ENCODE results near the gene MSANTD3.

Gene MSANTD3

DNA sequence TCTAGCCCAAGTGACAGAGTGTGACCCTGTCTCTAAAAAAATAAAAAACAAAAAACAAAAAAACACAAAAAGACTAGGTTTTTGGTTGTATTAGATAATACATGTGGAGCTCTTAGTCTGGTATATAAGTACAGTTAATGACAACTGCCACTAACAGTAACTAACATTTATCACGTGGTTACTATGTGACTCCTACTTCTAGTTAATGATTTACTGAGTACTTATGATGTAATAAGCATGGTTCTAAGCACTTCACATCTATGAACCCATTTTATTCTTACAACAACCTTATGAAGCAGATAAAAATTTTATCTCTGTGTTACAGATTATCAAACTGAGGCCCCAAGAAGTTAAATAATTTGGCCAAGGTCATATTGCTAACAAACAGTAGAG lies 39.9 kb downstream of the MSANTD3 start:
- no peak for DNase-seq

DNA sequence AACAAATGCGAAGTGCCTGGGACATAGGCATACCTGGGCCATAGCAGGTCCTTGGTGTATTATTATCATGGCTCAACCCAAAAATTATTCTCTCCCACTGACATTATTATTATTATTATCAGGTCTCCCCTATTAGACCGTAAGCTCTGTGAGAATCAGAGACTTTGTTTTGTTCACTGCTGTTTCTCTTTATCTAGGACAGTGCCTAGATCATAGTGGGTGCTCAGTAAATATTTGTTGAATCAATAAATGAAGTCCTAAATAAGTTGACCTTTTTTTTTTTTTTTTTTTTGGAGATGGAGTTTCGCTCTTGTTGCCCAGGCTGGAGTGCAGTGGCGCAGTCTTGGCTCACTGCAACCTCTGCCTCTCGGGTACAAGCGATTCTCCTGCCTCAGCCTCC lies 41.1 kb downstream of the MSANTD3 start:
- no peak for DNase-seq

DNA sequence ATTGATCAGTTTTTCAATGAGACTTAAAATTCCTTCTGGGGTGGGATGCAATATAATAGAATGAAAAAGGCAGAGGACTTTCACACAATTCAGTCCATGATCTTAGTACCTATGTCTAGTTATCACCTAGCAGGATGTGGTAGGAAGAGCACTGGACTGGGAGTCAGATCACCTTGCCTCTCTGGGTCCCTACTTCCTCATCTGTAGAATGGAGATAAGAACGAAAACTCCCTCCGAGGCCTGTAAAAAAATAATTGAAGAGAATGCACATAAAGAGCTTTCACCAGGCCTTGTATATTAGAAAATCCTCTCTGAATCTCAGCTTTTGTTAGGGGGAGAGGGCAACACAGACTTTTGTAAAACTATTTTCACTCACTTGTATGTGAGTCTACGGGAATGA lies 45.3 kb downstream of the MSANTD3 start:
- no peak for DNase-seq

DNA sequence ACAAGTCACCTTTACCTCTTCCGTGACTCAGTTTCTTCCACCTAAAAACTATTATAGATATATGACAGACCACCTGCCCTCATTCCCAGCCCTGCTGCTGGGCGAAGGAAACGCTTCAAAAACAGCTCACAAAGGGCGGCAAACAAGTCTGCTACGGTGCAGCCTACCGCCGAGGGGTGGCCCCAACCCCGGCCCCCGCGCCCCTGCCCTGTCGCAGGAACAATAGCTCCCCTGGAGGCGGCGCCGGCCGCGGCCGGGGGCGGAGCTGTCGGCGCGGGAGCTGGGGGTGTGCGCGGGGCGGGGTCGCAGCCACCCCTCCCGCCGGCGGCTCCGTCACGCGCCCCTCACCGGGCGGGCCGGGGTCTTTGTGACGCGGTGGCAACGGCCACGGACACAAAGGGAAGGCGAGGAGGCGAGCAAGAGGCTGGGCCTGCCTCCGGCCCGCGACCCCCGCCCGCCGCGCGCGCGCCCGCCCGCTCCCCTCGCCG lies 45.9 kb downstream of the MSANTD3 start, which contains the start of gene TMEFF1:
TSS of gene TMEFF1 (plus strand) at position 362 of the 488 bp plus-strand sequence. CDS start 396 bp downstream, outside the sequence.
- peak; percentile 64 for DNase-seq

DNA sequence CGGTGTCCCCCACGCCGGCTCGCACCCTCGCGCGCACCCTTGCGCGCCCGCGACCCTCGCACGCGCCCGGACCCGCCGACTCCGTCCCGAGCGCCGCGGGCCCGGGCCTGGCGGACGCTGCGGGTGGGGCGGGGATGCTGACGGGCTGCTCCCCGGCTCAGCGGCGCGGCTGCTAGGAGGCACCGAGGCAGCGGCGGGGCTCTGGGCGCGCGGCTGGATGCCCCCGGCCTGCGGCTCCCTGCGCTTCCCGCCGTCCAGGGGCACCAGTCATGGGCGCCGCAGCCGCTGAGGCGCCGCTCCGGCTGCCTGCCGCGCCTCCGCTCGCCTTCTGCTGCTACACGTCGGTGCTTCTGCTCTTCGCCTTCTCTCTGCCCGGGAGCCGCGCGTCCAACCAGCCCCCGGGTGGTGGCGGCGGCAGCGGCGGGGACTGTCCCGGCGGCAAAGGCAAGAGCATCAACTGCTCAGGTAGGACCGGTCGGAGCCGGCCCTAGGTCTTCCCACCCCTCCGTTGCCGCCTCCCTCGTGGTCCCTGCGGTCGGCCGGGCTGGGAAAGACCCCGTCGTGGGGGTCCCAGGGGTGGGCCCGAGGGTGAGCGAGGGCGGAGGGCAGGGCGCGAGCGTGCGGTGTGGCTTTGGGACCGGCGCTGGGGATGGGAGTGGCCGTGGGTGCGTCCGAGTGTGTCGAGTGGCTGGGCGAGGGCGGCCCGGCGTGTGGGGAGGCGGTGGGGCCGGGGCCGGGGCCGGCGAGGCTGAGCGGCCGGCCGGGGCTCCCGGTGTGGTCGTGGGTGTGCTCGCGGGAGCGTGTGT lies 46.5 kb downstream of the MSANTD3 start:
- DNase-seq = peak; percentile 54

DNA sequence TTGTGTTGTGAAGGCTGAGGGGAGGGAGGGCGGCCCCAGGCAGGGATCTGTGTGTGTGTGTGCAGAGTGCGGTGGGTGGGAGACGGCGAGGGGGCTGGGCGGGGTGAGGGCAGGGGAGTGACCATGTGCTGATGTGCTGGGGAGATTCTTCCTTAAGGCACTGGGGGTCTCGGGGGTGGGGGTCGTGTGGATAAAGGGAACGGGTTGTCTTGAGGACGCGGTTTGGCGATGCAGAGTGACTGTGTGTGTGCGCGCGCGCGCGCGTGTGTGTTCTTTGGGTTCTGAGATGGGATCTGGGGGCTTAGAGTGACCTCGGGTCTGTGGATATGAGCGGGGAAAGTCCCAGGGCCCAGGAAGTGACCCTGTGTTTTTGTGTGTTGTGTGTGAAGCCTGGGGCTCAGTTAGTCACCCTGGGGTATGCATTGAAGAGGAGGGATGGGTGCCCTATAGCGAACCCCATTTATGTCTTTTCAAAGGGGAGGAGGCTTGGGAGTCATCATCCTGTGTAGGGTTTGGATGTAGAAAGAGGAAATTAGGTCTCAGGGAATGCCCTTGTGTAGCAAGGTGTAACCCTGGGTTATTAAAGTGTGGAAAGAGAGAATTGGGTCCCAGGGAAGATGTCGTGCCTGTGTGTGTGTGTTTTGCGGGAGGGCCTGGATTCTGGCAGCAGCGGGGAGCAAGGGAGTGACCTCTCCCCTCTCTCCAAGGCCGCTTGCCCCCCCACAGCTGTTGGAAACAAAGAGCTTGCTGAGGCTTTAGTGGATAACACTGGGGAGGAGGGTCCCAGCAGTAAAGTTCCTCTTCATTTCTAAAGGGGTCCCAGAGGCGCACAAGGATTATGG lies 47.4 kb downstream of the MSANTD3 start:
- DNase-seq = no peak

DNA sequence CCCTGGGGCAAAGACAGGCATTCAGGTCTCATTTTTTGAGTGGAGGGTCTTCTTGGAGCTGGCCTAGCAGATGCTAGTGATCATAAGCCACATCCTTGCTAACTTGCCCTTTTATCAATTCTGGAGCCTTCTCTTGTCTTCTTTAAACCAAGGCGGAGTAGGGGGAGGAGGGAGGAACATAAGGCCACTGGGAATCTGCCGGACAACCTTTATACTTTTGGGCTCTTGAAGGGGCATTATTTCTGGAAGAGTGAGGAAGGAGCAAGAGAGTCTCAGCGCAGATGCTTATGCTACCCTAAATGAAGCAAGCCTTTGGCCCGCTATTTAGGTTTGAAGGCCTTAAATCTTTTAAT lies 48.0 kb downstream of the MSANTD3 start:
- no peak for DNase-seq

DNA sequence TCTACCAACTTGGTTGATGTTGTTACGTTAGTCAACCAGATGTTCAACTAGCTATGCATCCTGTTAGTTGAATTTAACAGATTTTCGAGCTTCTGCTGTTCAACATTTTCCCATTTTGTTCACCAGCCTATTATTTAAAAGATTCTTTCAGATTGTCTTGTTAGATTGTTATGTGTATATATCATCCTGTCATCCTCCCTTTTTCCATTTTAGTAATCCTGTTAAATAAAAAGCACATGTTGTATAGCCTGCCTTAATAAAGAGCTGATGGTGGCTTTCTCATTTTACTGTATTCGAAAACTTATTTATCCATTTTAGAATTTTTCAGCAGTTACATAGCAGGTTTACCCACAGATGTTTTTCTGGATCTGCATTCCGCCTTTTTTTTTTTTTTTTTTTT lies 50.3 kb downstream of the MSANTD3 start:
- DNase-seq = no peak

DNA sequence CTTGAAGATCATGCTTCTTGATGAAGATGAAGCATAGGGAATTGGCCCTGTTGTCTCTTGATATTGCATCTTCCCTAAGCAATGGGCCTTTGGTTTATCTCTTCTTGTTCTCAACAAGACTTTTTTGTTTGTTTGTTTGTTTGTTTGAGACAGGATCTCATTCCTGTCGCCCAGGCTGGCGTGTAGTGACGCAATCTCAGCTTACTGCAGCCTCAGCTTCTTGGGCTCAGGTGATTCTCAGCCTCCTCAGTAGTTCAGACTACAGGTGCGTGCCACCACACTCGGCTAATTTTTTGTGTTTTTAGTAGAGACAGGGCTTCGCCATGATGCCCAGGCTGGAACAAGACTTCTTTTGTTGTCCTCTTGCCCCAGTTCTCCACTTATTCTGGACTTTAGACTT lies 51.2 kb downstream of the MSANTD3 start:
- DNase-seq = no peak

DNA sequence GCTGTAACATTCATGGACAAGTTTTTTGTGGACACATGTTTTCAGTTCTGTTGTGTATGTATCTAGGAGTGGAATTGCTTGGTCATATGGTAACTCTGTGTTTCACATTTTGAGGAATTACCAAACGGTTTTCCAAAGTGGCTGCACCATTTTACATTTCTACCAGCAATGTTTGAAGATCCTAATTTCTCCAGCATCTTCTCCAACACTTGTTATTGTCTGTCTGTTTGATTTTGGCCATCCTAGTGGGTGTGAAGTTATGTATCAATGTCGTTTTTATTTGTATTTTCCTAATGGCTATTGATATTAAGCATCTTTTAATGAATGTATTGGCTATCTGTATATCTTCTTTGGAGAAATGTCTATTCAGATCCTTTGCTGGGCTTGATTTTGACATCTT lies 52.9 kb downstream of the MSANTD3 start:
- no peak for DNase-seq

DNA sequence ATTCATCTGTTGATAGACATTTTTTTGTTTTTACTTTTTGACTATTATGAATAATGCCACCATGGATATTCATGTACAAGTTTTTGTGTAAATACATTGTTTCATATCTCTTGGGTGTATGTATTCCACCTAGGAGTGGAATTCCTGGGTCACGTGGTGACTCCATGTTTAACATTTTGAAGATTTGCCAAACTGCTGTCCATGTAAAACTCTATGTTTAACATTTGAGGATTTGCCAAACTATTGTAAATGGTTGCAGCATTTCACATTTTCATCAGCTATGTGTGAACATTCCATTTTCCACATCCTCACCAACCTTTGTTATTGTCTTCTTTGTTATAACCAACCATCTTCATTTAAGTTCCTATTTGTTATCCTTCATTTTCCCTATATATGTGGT lies 58.3 kb downstream of the MSANTD3 start:
- DNase-seq = no peak

DNA sequence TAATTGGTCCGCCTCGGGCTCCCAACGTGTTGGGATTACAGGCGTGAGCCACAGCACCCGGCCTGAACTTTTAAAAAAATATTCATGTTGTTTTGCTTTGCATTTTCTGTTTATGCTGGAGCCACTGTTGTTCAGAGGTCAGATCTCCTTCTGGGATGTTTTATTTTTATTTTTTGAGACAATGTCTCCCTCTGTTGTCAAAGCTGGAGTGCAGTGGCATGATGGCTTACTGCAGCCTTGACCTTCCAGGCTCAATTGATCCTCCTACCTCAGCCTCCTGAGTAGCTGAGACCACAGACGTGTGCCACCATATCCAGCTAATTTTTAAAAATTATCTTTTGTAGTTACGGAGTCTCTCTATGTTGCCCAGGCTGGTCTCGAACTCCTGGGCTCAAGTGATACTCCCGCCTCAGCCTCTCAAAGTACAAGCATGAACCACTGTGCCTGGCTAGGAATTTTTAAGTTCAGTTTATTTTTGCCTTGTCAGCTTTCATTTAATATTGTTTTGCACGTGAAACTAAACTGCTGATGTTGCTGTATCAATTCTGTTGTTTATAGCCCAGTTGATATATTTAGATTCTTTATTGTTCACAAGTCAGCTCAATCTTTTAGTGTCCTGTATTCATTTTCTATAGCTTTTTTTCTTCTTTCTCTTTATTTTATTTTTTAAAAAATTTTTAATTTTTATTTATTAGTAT lies 59.7 kb downstream of the MSANTD3 start:
- DNase-seq = no peak

DNA sequence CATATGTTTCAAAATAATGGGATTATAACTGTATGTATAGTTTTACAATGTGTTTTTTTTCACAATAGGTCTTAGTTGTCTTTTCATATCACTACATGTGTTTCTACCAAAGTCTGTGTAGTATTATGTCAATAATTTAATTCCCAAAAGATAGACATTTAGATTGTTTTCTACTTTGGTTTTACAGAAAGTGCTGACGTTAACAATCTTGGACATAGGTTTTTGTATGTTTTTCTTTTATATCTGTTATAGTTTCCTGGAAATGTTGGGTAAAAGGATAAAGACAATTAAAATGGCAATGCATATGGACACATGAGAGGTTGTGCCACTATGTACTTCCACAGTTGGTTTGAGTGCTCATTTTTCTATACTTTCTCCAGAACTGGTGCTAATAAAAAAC lies 61.2 kb downstream of the MSANTD3 start:
- DNase-seq = no peak

DNA sequence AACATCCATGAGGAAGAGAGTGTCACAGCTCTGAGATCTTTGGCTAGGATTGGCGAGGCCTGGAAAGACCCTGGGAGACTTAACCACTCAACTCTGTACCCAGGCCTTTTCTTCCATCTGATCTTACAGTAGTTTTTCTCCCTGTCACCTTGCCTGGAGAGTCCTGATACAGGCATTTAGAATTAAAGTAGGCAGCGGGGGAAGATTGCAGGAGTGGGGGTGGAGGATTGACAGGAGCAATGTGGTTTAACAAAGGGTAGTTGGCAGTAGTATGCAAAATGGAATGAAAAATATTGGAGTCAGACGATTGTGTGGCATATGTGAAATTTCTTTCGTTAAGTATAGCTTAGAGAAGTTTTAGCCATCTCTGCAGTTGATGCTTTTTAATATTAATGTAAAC lies 62.9 kb downstream of the MSANTD3 start:
- no peak for DNase-seq

DNA sequence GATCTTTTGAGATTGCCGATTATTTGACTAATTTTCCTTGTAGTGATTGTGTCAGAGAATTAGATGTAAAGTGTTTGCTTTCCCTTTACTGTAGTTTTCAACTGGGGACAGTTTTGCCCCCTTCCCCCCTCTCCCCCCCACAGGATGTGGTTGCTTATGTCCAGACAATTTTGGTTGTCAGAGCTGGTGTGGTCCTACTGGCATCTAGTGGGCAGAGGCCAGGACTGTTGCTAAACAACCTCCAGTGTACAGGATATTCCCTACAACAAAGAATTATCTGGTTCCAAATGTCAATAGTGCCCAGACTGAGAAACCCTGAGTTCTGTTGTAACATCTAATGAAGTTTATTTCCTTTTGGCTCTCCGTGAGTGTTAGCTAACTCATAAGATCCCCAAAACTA lies 66.0 kb downstream of the MSANTD3 start:
- DNase-seq = no peak

DNA sequence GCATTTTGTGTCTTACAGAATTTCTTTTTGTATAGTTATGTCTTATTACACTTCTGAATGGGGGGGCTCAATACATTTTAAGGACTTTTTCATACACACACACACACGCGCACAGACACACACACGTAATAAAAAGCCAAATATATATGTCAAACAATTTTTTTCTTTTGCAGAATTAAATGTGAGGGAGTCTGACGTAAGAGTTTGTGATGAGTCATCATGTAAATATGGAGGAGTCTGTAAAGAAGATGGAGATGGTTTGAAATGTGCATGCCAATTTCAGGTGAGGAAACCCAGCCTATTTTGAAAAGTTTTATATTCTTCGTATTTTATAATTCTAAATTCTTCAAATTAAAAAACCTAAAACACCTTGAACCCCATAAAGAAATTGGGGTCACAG lies 71.6 kb downstream of the MSANTD3 start:
- DNase-seq = no peak

DNA sequence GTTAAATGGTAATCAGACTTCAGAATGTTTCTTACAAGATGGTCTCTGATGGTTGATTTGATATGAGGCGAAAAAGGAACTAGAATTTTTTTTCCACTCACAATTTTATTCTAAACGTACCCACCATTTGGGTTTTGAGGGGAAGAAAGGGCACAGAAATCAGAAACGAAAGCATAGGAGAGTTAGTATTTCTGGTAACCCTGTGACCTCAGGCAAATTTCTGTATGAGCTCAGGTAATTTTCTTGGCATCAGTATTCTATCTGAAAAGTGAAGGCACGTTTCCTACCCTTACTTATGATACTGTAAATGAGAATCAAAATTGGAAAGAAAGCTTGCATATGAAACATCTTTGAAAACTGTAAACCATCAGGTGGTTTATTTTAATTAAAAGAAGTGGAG lies 72.5 kb downstream of the MSANTD3 start:
- DNase-seq = no peak

DNA sequence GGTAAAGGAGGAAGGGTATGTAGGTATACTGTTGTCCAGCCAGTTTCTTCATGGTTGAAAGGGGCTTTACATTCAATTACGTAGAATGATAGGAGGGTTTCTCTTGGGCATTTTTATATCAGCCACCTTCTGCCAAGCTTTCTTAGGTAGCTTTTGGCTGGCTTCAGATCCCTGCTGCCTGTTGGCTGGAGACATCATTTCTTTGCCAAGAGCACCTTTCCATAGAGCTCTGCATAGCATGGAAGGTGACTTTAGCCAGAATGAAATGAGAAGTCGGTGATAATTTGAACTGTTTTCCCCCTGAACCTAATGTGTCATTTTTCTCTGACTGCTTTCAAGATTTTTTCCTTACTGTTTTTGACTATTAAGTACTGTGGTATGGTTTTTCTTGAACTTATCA lies 72.9 kb downstream of the MSANTD3 start:
- no peak for DNase-seq
